ENCODE data around the gene CXCR4. TPM values are rescaled to one million over a fixed set of nuclear protein-coding genes. Genes with fewer than 3 reads are reported as not detected.

CXCR4 gene
- total RNA-seq, 1 donor from 2014 or later = 10.4 TPM

GRCh38 chr2:136128366-136128765, 10.4 kb upstream of the CXCR4 start:
- TF ChIP-seq CTCF (IDR thresholded peaks at IDR 0.05; ENCODE audit: unreplicated experiment) = no peak
- no peaks in the 10 kb centered on the region for H3K27me3 Mint-ChIP-seq
- DNase-seq (ENCODE audit: low spot score, unreplicated experiment) = no peak
- peaks cover 48% of the 10 kb centered on the region for H3K4me1 Mint-ChIP-seq (ENCODE audit: low read depth)
- peak overlapping the region; percentile 87 for H3K27ac Mint-ChIP-seq
- H3K4me3 Mint-ChIP-seq (ENCODE audit: low read depth) = no peak overlapping the region
- H3K9me3 Mint-ChIP-seq (ENCODE audit: low read depth) = no peaks in the 10 kb centered on the region
- H3K36me3 Mint-ChIP-seq (ENCODE audit: insufficient read depth) = no peaks in the 10 kb centered on the region

- no peak for TF ChIP-seq CTCF (IDR thresholded peaks at IDR 0.05; ENCODE audit: unreplicated experiment)
- no peak overlapping the region for H3K4me3 Mint-ChIP-seq (ENCODE audit: low read depth)
- peaks cover 50% of the 10 kb centered on the region for H3K4me1 Mint-ChIP-seq (ENCODE audit: low read depth)
- no peaks in the 10 kb centered on the region for H3K27me3 Mint-ChIP-seq
- H3K9me3 Mint-ChIP-seq (ENCODE audit: low read depth) = no peaks in the 10 kb centered on the region
- DNase-seq (ENCODE audit: low spot score, unreplicated experiment) = no peak
- no peak overlapping the region for H3K27ac Mint-ChIP-seq
- H3K36me3 Mint-ChIP-seq (ENCODE audit: insufficient read depth) = no peaks in the 10 kb centered on the region
Measured at GRCh38 chr2:136127356-136127755, 9.4 kb upstream of the CXCR4 start.

GRCh38 chr2:136126421-136126926, 8.5 kb upstream of the CXCR4 start:
- no peak for DNase-seq (ENCODE audit: low spot score, unreplicated experiment)
- no peak for TF ChIP-seq CTCF (IDR thresholded peaks at IDR 0.05; ENCODE audit: unreplicated experiment)
- peaks cover 1% of the 10 kb centered on the region for H3K27me3 Mint-ChIP-seq
- H3K4me3 Mint-ChIP-seq (ENCODE audit: low read depth) = peak overlapping the region; percentile 34
- peak overlapping the region; percentile 2 for H3K27ac Mint-ChIP-seq
- H3K36me3 Mint-ChIP-seq (ENCODE audit: insufficient read depth) = no peaks in the 10 kb centered on the region
- peaks cover 55% of the 10 kb centered on the region for H3K4me1 Mint-ChIP-seq (ENCODE audit: low read depth)
- H3K9me3 Mint-ChIP-seq (ENCODE audit: low read depth) = no peaks in the 10 kb centered on the region

DNA sequence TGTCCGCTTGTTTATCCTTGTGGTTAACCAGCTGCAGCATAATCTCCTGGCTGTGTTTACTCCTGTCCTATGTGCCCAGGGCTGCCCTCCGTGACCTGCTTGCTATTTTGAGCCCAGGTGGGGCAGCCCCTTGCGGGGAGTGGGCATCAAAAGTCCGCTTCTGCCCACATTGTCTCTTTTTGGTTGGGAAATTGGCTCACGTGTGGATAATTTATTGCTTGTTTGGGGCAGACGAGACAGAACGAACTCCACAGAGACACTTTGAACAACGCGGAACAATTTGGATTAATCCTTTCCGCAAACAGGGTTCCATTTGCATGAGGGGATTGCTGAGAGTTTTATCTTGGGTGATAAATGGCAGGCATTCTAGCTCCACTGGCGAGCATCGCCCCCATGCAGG, 8.1 kb upstream of the CXCR4 start:
- Mint-ChIP-seq H3K4me3 (ENCODE audit: low read depth) (peak overlapping the region; percentile 34), H3K4me1 (ENCODE audit: low read depth) (peaks cover 56% of the 10 kb centered on the region), H3K36me3 (ENCODE audit: insufficient read depth) (no peaks in the 10 kb centered on the region), H3K27me3 (peaks cover 5% of the 10 kb centered on the region), H3K27ac (peak overlapping the region; percentile 2), H3K9me3 (ENCODE audit: low read depth) (no peaks in the 10 kb centered on the region)
- TF ChIP-seq CTCF (IDR thresholded peaks at IDR 0.05; ENCODE audit: unreplicated experiment) = no peak
- no peak for DNase-seq (ENCODE audit: low spot score, unreplicated experiment)

GRCh38 chr2:136125236-136125635, 7.3 kb upstream of the CXCR4 start:
- Mint-ChIP-seq H3K27me3 (peaks cover 12% of the 10 kb centered on the region), H3K9me3 (ENCODE audit: low read depth) (no peaks in the 10 kb centered on the region), H3K4me3 (ENCODE audit: low read depth) (no peak overlapping the region), H3K27ac (no peak overlapping the region), H3K4me1 (ENCODE audit: low read depth) (peaks cover 53% of the 10 kb centered on the region), H3K36me3 (ENCODE audit: insufficient read depth) (no peaks in the 10 kb centered on the region)
- DNase-seq (ENCODE audit: low spot score, unreplicated experiment) = no peak
- TF ChIP-seq CTCF (IDR thresholded peaks at IDR 0.05; ENCODE audit: unreplicated experiment) = no peak
